Left lung (tissue), 10 donors: Measurements from ENCODE around the gene ACOX3. TPM values are rescaled to one million over a fixed set of nuclear protein-coding genes. Genes with fewer than 3 reads are reported as not detected.

Source experiments
- ATAC-seq: fragments of 200-7000 bp; cut with Tn5 transposase; one replicate; pipeline ENCODE4 v1.9.1; 2020; ENCODE audit warnings: moderate library complexity
- DNase-seq, 4 donors: peaks; one replicate each; pipeline ENCODE4 v3.0.0-alpha.2; 2013 to 2020
- H3K27ac ChIP-seq, 2 donors: fragments of 200-600 bp; sonication (generic) in 1 of 2; one replicate each; pipeline versions ENCODE4 v1.5.0 to v1.8.0; 2020 to 2021
- H3K27me3 ChIP-seq, 2 donors: fragments of 200-600 bp; sonication (generic) in 1 of 2; one replicate each; pipeline versions ENCODE4 v1.5.0 to v1.8.0; 2020 to 2021
- H3K36me3 ChIP-seq, 2 donors: fragments of 200-600 bp; sonication (generic) in 1 of 2; one replicate each; pipeline versions ENCODE4 v1.5.0 to v1.8.0; 2020 to 2021
- H3K4me1 ChIP-seq, 2 donors: fragments of 200-600 bp; one replicate each; pipeline ENCODE4 v1.8.0; 2021
- H3K4me3 ChIP-seq, 2 donors: fragments of 200-600 bp; sonication (generic) in 1 of 2; one replicate each; pipeline versions ENCODE4 v1.5.0 to v1.8.0; 2020 to 2021; ENCODE audit warnings: mild to moderate bottlenecking in 1 of 2
- H3K9me3 ChIP-seq, 2 donors: fragments of 200-600 bp; sonication (generic) in 1 of 2; one replicate each; pipeline versions ENCODE4 v1.5.0 to v1.8.0; 2020 to 2021
- intact Hi-C, 2 donors: fragments of 100-400 bp; cut with DNase I; formaldehyde crosslinking; loops; one replicate each; pipeline versions ENCODE4 v1.11.2 to v1.14.2; 2022
- polyA plus RNA-seq, 6 donors: library from polyadenylated mRNA; unstranded; fragments of 120-200 nt; gene quantifications; one replicate each; pipeline ENCODE4 v1.2.1, GENCODE V29; 2013; ENCODE audit not compliant: insufficient read length in 6 of 6
- total RNA-seq, 2 donors: library from RNA; stranded (reverse); fragmentation: NEBNext Ultra II Directional; extraction: Animal tissue kit (Norgen Biotek cat#: 25700); gene quantifications; one replicate each; pipeline ENCODE4 v1.2.1, GENCODE V29; 2021
- TF ChIP-seq, protein P1 (sequence below), 2 donors: fragments of 200-600 bp; sonication (generic) in 1 of 2; IDR thresholded peaks; one replicate each; pipeline versions ENCODE4 v1.5.0 to v1.8.0; 2021; ENCODE audit warnings: antibody characterized with exemption in 2 of 2
- donor health status: DM: no; HTN: yes; CAD: no.
- donor health status: DM: no; HTN: no; CAD: no.

The ACOX3 gene
- total and polyA plus RNA-seq, 8 donors = 19.9 to 31.7 (median 23.4) TPM

- H3K27ac ChIP-seq = no peak overlapping the region
Observed at GRCh38 chr4:8442596-8443358, 2.3 kb upstream of the ACOX3 start.

DNA sequence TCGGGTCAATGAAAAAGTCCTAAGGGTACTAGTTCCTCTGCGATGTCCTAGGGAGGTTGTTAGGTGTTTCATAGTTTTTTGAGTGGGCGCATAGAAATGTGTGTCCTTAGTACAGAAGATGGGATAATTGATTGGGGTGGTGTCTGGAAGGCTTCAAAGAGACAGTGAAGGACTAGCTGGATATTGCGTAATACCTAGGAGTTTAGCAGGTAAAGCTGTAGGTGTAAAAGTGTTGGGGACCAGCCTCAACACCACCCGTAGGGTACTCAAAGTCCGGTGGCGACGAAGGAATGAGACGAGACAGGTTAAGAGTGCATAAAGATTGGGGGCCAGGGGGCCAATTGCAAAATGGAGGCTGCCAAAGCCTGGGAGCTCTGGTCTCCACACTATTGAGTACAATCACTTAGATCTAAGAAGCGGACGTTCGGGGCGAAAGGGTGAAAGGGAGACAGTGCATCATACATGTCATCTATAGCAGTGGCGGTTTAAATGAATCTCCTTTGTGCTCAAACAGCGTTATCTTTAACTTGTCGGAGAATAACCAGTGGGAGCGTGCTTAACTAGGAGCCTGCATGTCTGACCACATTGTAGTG is 1.1 kb upstream of the ACOX3 start:
- no peak for ATAC-seq
- H3K27ac ChIP-seq = peak overlapping the region in 1 of 2 donors; percentile 97
- H3K27me3 ChIP-seq = no peaks in the 10 kb centered on the region

More at GRCh38 chr4:8442596-8443358, 2.3 kb upstream of the ACOX3 start:
- TF ChIP-seq, protein P1, sequence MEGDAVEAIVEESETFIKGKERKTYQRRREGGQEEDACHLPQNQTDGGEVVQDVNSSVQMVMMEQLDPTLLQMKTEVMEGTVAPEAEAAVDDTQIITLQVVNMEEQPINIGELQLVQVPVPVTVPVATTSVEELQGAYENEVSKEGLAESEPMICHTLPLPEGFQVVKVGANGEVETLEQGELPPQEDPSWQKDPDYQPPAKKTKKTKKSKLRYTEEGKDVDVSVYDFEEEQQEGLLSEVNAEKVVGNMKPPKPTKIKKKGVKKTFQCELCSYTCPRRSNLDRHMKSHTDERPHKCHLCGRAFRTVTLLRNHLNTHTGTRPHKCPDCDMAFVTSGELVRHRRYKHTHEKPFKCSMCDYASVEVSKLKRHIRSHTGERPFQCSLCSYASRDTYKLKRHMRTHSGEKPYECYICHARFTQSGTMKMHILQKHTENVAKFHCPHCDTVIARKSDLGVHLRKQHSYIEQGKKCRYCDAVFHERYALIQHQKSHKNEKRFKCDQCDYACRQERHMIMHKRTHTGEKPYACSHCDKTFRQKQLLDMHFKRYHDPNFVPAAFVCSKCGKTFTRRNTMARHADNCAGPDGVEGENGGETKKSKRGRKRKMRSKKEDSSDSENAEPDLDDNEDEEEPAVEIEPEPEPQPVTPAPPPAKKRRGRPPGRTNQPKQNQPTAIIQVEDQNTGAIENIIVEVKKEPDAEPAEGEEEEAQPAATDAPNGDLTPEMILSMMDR (IDR thresholded peaks at IDR 0.05) = no peak
- Histone ChIP-seq H3K4me1 (peaks cover 14 to 54% of the 10 kb centered on the region in 2 donors), H3K36me3 (peaks cover 0 to 15% of the 10 kb centered on the region in 2 donors), H3K27me3 (no peaks in the 10 kb centered on the region), H3K4me3 (peak overlapping the region in 1 of 2 donors; percentile 100), H3K9me3 (no peaks in the 10 kb centered on the region)
- ATAC-seq (no peak), DNase-seq (no peak)
- intact Hi-C loops = no loop called here

GRCh38 chr4:8439914-8440491 is 520 bp downstream of the ACOX3 start:
- no peaks in the 10 kb centered on the region for H3K36me3 ChIP-seq
- H3K27me3 ChIP-seq = no peaks in the 10 kb centered on the region
- intact Hi-C loops = no loop called here
- H3K9me3 ChIP-seq = no peaks in the 10 kb centered on the region
- ATAC-seq (peak; percentile 30), DNase-seq (peak in 1 of 4 donors; percentile 44)
- peak overlapping the region; percentile 94 to 97 for H3K27ac ChIP-seq
- peak overlapping the region; percentile 96 to 100 for H3K4me3 ChIP-seq
- TF ChIP-seq, protein P1 (IDR thresholded peaks at IDR 0.05) = no peak
- peaks cover 35 to 75% of the 10 kb centered on the region in 2 donors for H3K4me1 ChIP-seq

More for the DNA sequence above, 1.1 kb upstream of the ACOX3 start:
- TF ChIP-seq, protein P1 (IDR thresholded peaks at IDR 0.05) = no peak
- peak overlapping the region; percentile 96 to 100 for H3K4me3 ChIP-seq
- no peaks in the 10 kb centered on the region for H3K9me3 ChIP-seq
- peaks cover 0 to 3% of the 10 kb centered on the region in 2 donors for H3K36me3 ChIP-seq
- DNase-seq = no peak
- H3K4me1 ChIP-seq = peaks cover 19 to 59% of the 10 kb centered on the region in 2 donors
- intact Hi-C loops = no loop called here

DNA sequence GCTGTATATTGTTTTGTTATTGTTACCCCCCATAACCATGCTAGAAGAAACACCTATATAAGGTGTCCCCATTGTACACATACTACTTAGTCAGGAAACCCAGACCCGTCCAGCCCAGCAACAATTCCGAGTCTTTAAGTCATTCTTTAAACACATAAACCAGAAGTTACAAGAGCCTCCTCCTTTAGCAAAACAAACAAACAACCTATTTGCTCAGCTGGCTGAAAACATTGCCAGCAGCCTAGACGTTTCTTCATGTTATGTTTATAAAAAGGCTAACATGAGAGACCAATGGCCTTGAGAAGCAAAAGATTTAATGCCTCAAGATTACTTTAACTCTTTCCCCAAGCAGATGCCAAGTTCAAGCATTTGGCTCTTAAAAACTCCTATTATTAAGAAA is 1.4 kb downstream of the ACOX3 start:
- no peaks in the 10 kb centered on the region for H3K27me3 ChIP-seq
- H3K36me3 ChIP-seq = no peaks in the 10 kb centered on the region
- TF ChIP-seq, protein P1 (IDR thresholded peaks at IDR 0.05) = no peak
- peak overlapping the region in 1 of 2 donors; percentile 100 for H3K4me3 ChIP-seq
- peaks cover 35 to 79% of the 10 kb centered on the region in 2 donors for H3K4me1 ChIP-seq
- intact Hi-C loops = no loop called here
- ATAC-seq (no peak), DNase-seq (no peak)
- no peaks in the 10 kb centered on the region for H3K9me3 ChIP-seq
- H3K27ac ChIP-seq = peak overlapping the region; percentile 94 to 97

GRCh38 chr4:8438743-8439142 is 1.8 kb downstream of the ACOX3 start:
- Histone ChIP-seq H3K27me3 (no peaks in the 10 kb centered on the region), H3K9me3 (no peaks in the 10 kb centered on the region), H3K36me3 (no peaks in the 10 kb centered on the region), H3K27ac (peak overlapping the region; percentile 94 to 97), H3K4me3 (peak overlapping the region in 1 of 2 donors; percentile 100), H3K4me1 (peaks cover 35 to 79% of the 10 kb centered on the region in 2 donors)
- TF ChIP-seq, protein P1 (IDR thresholded peaks at IDR 0.05) = no peak
- ATAC-seq (no peak), DNase-seq (no peak)
- intact Hi-C loops = no loop called here
